CD4-positive, alpha-beta T cell treated with Interleukin-6 at 100 ng/mL for 8 hours (primary cell): ENCODE measurements around the gene IL6ST.
A peak's percentile ranks its signal among the peaks of the same experiment; 100 is the strongest.
"Not testable (repeated sequence)": the region's sequence is repeated elsewhere in the genome, so short reads cannot be mapped to it uniquely, and the experiment has no call there.

Experiments
- DNase-seq: peaks from one replicate; pipeline ENCODE4 v3.0.0-alpha.2; 2020; ENCODE audit warnings: mixed read lengths, low spot score

IL6ST gene

GRCh38 chr5:55994495-55994997 lies at the start of gene IL6ST:
TSS of gene IL6ST (minus strand) at chr5:55994963. CDS start at chr5:55976278, 18,685 bp downstream.
- peak; percentile 38 for DNase-seq

GRCh38 chr5:56039985-56040384 lies 45.2 kb upstream of the IL6ST start:
- no peak for DNase-seq

- DNase-seq: not testable (repeated sequence)
These were observed 43.4 kb upstream of the IL6ST start for GRCh38 chr5:56038206-56038605.

- no peak for DNase-seq
These were observed 42.8 kb upstream of the IL6ST start for GRCh38 chr5:56037531-56038010.

GRCh38 chr5:56035394-56035793 lies 40.6 kb upstream of the IL6ST start:
- not testable (repeated sequence) for DNase-seq

GRCh38 chr5:56029871-56030630 lies 35.3 kb upstream of the IL6ST start:
- not testable (repeated sequence) for DNase-seq

- no peak for DNase-seq
These were observed 34.7 kb upstream of the IL6ST start for GRCh38 chr5:56029457-56029856.

GRCh38 chr5:56028708-56029107 lies 33.9 kb upstream of the IL6ST start:
- DNase-seq: no peak

- no peak for DNase-seq
These were observed 32.1 kb upstream of the IL6ST start for GRCh38 chr5:56026863-56027300.

GRCh38 chr5:56025151-56025885 lies 30.6 kb upstream of the IL6ST start:
- DNase-seq: no peak

GRCh38 chr5:56024810-56025150 lies 30.0 kb upstream of the IL6ST start:
- no peak for DNase-seq

- no peak for DNase-seq
These were observed 28.5 kb upstream of the IL6ST start for GRCh38 chr5:56023296-56023695.

GRCh38 chr5:56019306-56020272 lies 24.8 kb upstream of the IL6ST start:
- DNase-seq: peak; percentile 25

GRCh38 chr5:56018832-56019231 lies 24.1 kb upstream of the IL6ST start:
- no peak for DNase-seq

- DNase-seq: not testable (repeated sequence)
These were observed 19.9 kb upstream of the IL6ST start for GRCh38 chr5:56014701-56015100.

GRCh38 chr5:56013939-56014338 lies 19.2 kb upstream of the IL6ST start:
- not testable (repeated sequence) for DNase-seq

- peak; percentile 67 for DNase-seq
These were observed 17.7 kb upstream of the IL6ST start for GRCh38 chr5:56012281-56012963.

- DNase-seq: no peak
These were observed 17.1 kb upstream of the IL6ST start for GRCh38 chr5:56011835-56012234.

GRCh38 chr5:56010431-56010830 lies 15.7 kb upstream of the IL6ST start:
- DNase-seq: no peak

- DNase-seq: no peak
These were observed 11.8 kb upstream of the IL6ST start for GRCh38 chr5:56006600-56006999.

- DNase-seq: no peak
These were observed 11.3 kb upstream of the IL6ST start for GRCh38 chr5:56006094-56006493.
